ENCODE measurements around the gene YPEL3.

The YPEL3 gene

GRCh38 chr16:30096862-30097563 is 1.0 kb upstream of the YPEL3 start:
- peaks cover 46 to 53% of the 10 kb centered on the region in 2 experiments for H3K4me1 ChIP-seq (ENCODE audit: control insufficient read depth in 1 of 2, insufficient read depth in 1 of 2, low read depth in 1 of 2, low read length in 1 of 2)
- no peaks in the 10 kb centered on the region for H3K27me3 ChIP-seq
- H3K9me3 ChIP-seq: peaks cover 23% of the 10 kb centered on the region
- peak; percentile 80 for TF ChIP-seq CTCF (IDR thresholded peaks at IDR 0.05)
- peak overlapping the region; percentile 85 to 100 for H3K4me3 ChIP-seq (ENCODE audit: low read depth in 1 of 2, low read length in 1 of 2)
- H3K27ac ChIP-seq: peak overlapping the region; percentile 100
- peaks cover 33% of the 10 kb centered on the region for H3K36me3 ChIP-seq

GRCh38 chr16:30095166-30096078 is 591 bp downstream of the YPEL3 start:
- Histone ChIP-seq H3K4me3 (ENCODE audit: low read depth in 1 of 2, low read length in 1 of 2) (peak overlapping the region; percentile 85 to 100), H3K9me3 (peaks cover 23% of the 10 kb centered on the region), H3K27me3 (no peaks in the 10 kb centered on the region), H3K36me3 (peaks cover 34% of the 10 kb centered on the region), H3K27ac (peak overlapping the region; percentile 100), H3K4me1 (ENCODE audit: control insufficient read depth in 1 of 2, insufficient read depth in 1 of 2, low read depth in 1 of 2, low read length in 1 of 2) (peaks cover 58 to 65% of the 10 kb centered on the region in 2 experiments)
- TF ChIP-seq CTCF (IDR thresholded peaks at IDR 0.05): no peak

GRCh38 chr16:30094541-30095165 is 1.4 kb downstream of the YPEL3 start:
- no peak for TF ChIP-seq CTCF (IDR thresholded peaks at IDR 0.05)
- Histone ChIP-seq H3K36me3 (peaks cover 34% of the 10 kb centered on the region), H3K27ac (peak overlapping the region; percentile 100), H3K4me1 (ENCODE audit: control insufficient read depth in 1 of 2, insufficient read depth in 1 of 2, low read depth in 1 of 2, low read length in 1 of 2) (peaks cover 58 to 65% of the 10 kb centered on the region in 2 experiments), H3K27me3 (no peaks in the 10 kb centered on the region), H3K4me3 (ENCODE audit: low read depth in 1 of 2, low read length in 1 of 2) (peak overlapping the region; percentile 85 to 100), H3K9me3 (peaks cover 23% of the 10 kb centered on the region)

- Histone ChIP-seq H3K36me3 (peaks cover 34% of the 10 kb centered on the region), H3K4me3 (ENCODE audit: low read depth in 1 of 2, low read length in 1 of 2) (peak overlapping the region; percentile 85), H3K9me3 (peaks cover 7% of the 10 kb centered on the region), H3K27me3 (no peaks in the 10 kb centered on the region), H3K4me1 (ENCODE audit: control insufficient read depth in 1 of 2, insufficient read depth in 1 of 2, low read depth in 1 of 2, low read length in 1 of 2) (peaks cover 66 to 68% of the 10 kb centered on the region in 2 experiments), H3K27ac (peak overlapping the region; percentile 100)
- TF ChIP-seq CTCF (IDR thresholded peaks at IDR 0.05): peak; percentile 92
Observed at GRCh38 chr16:30092373-30093010, 3.5 kb downstream of the YPEL3 start.
